HepG2 (cell line): ENCODE results near the gene NRG3. TPM values are rescaled to one million over a fixed set of nuclear protein-coding genes. Genes with fewer than 3 reads are reported as not detected.

ENCODE experiments used
- ATAC-seq: fragments of 200-7000 bp; cut with Tn5 transposase; 3 replicates; pipeline ENCODE4 v1.9.1; 2020; ENCODE audit warnings: mild to moderate bottlenecking, moderate library complexity
- BruUV-seq: library from RNA; stranded (reverse); fragments of 400-500 nt; replicated peaks from 2 replicates; lab custom pipeline; 2021; lab: Mats Ljungman, UMichigan
- CTCF ChIA-PET: fragments of 300-600 bp; formaldehyde crosslinking; extraction: SDS; loops from one replicate; lab custom pipeline; 2021; ENCODE audit warnings: low total read pairs, inconsistent platforms, low intra/inter-chr PET ratio; lab: Yijun Ruan, JAX
- POLR2A ChIA-PET: fragments of 350-600 bp; sonication (Branson Sonifier 250); formaldehyde crosslinking; loops from one replicate; lab custom pipeline; 2020; ENCODE audit warnings: antibody characterized with exemption, inconsistent platforms; lab: Yijun Ruan, JAX
- DNase-seq: peaks from one replicate; pipeline ENCODE4 v3.0.0-alpha.2; 2015; ENCODE audit warnings: low spot score
- FAIRE-seq: peaks from 3 replicates; lab custom pipeline; 2011; peaks lifted over from hg19 to GRCh38; lab: Jason Lieb, UNC
- H2AFZ ChIP-seq: one replicate; pipeline ENCODE4 v1.6.1; 2011; ENCODE audit warnings: low read length, inconsistent platforms
- H3K27ac ChIP-seq: fragments of 300-600 bp; 3 replicates; pipeline ENCODE4 v1.8.0; 2011; ENCODE audit warnings: mixed run types, mild to moderate bottlenecking, mixed read lengths, low read length, inconsistent platforms; ENCODE audit not compliant: insufficient read depth; ENCODE audit errors: extremely low read length
- H3K27me3 ChIP-seq, 2 experiments: fragments of 200-600 bp in 1 of 2; 2 replicates in 1 of 2; 3 replicates in 1 of 2; pipeline versions ENCODE4 v1.6.0 to v1.8.0; 2011; ENCODE audit warnings: low read length in 2 of 2, mild to moderate bottlenecking in 2 of 2, moderate library complexity in 2 of 2, inconsistent platforms in 1 of 2; ENCODE audit not compliant: insufficient read depth in 2 of 2, control insufficient read depth in 1 of 2
- H3K36me3 ChIP-seq, 2 experiments: fragments of 200-600 bp in 1 of 2; replicated peaks in 1 of 2; 2 replicates in 1 of 2; 3 replicates in 1 of 2; pipeline versions ENCODE4 v1.5.1 to v1.8.0; 2011; ENCODE audit warnings: low read length in 2 of 2, inconsistent platforms in 1 of 2; ENCODE audit not compliant: insufficient read depth in 2 of 2, control insufficient read depth in 1 of 2
- H3K4me1 ChIP-seq: 2 replicates; pipeline ENCODE4 v1.5.1; 2012; ENCODE audit warnings: low read length, inconsistent platforms; ENCODE audit not compliant: insufficient read depth
- H3K4me2 ChIP-seq: 2 replicates; pipeline ENCODE4 v1.6.0; 2011; ENCODE audit warnings: low read depth, low read length, inconsistent platforms
- H3K4me3 ChIP-seq, 3 experiments: fragments of 200-600 bp in 1 of 3; sonication (generic), shearing (Covaris generic) in 1 of 3; replicated peaks in 1 of 3; 2 replicates each; pipeline ENCODE4 v1.5.1; 2011 to 2016; ENCODE audit warnings: low read length in 3 of 3, inconsistent platforms in 2 of 3, low read depth in 2 of 3, mild to moderate bottlenecking in 2 of 3, control low read depth in 1 of 3, mixed read lengths in 1 of 3; ENCODE audit not compliant: insufficient read depth in 1 of 3
- H3K79me2 ChIP-seq: one replicate; pipeline ENCODE4 v1.6.1; 2011; ENCODE audit warnings: low read length, inconsistent platforms; ENCODE audit not compliant: insufficient read depth
- H3K9ac ChIP-seq: 2 replicates; pipeline ENCODE4 v1.6.0; 2011; ENCODE audit warnings: mild to moderate bottlenecking, low read depth, low read length, inconsistent platforms; ENCODE audit not compliant: insufficient read depth
- H3K9me3 ChIP-seq: 2 replicates; pipeline ENCODE4 v1.5.1; 2012; ENCODE audit warnings: mild to moderate bottlenecking, low read length
- H4K20me1 ChIP-seq: 2 replicates; pipeline ENCODE4 v1.6.0; 2011; ENCODE audit warnings: inconsistent platforms, mild to moderate bottlenecking, low read length, moderate library complexity; ENCODE audit not compliant: insufficient read depth
- HNF4A ChIP-seq: sonication (generic); formaldehyde crosslinking; IDR thresholded peaks from 2 replicates; pipeline ENCODE4 v1.4.0; 2020; ENCODE audit warnings: missing genetic modification reagents
- NR2F6 ChIP-seq, 2 experiments: IDR thresholded peaks; 2 replicates each; pipeline ENCODE4 v1.6.1; 2016; ENCODE audit warnings: antibody characterized with exemption in 1 of 2, mild to moderate bottlenecking in 1 of 2
- REL ChIP-seq: sonication (generic); formaldehyde crosslinking; conservative IDR thresholded peaks from 2 replicates; pipeline ENCODE4 v1.8.0; 2022; ENCODE audit warnings: mild to moderate bottlenecking, missing genetic modification reagents, moderate library complexity
- SMC3 ChIP-seq: IDR thresholded peaks from 2 replicates; pipeline ENCODE4 v1.6.1; 2011; ENCODE audit warnings: low read length, improper control_type of control experiment
- ZNF546 ChIP-seq: sonication (generic); formaldehyde crosslinking; conservative IDR thresholded peaks from 2 replicates; pipeline ENCODE4 v1.8.1; 2023; ENCODE audit warnings: mild to moderate bottlenecking, missing genetic modification reagents
- ZSCAN20 ChIP-seq: sonication (generic); formaldehyde crosslinking; IDR thresholded peaks from 2 replicates; pipeline ENCODE4 v1.4.0; 2020; ENCODE audit warnings: missing genetic modification reagents, mild to moderate bottlenecking, borderline replicate concordance
- WGBS: methylation state at CpG from one replicate; pipeline ENCODE4 v1.1.6; 2017; ENCODE audit warnings: low lambda C conversion rate; 5-methylcytosine and 5-hydroxymethylcytosine counted together
- in situ Hi-C: cut with HindIII; loops from 2 replicates; pipeline ENCODE4 v1.10.0; 2017; ENCODE audit warnings: low pct_unique_long_range_greater_than_20kb; ENCODE audit not compliant: extremely low pct_ligation_motif_present
- intact Hi-C: fragments of 100-400 bp; cut with micrococcal nuclease; formaldehyde crosslinking; loops from one replicate; pipeline ENCODE4 v1.10.0; 2022; ENCODE audit not compliant: unreplicated experiment
- polyA plus RNA-seq, 8 experiments: library from polyadenylated mRNA; depleted of rRNA in 3 of 8; stranded (reverse) in 7 of 8; unstranded in 1 of 8; fragments of >200 nt; fragmentation: Illumina TruSeq in 4 of 8; extraction: Trizol in 4 of 8; gene quantifications; 2 replicates each; pipeline versions ENCODE4 v1.2.1 to v1.2.3, GENCODE V29; 2011 to 2016; ENCODE audit warnings: low read depth in 4 of 8, missing spikeins in 1 of 8, mixed read lengths in 1 of 8; ENCODE audit not compliant: insufficient read depth in 1 of 8
- total RNA-seq, 5 experiments: library from RNA; depleted of rRNA; stranded (reverse); fragments of >200 nt; fragmentation: Illumina TruSeq; extraction: Trizol; gene quantifications; 2 replicates each; pipeline ENCODE4 v1.2.3, GENCODE V29; 2016; ENCODE audit warnings: low read depth in 1 of 5
- TF ChIP-seq, protein P1 (sequence below): sonication (generic); formaldehyde crosslinking; IDR thresholded peaks from 2 replicates; pipeline ENCODE4 v1.4.0; 2020; ENCODE audit warnings: missing genetic modification reagents, borderline replicate concordance
- TF ChIP-seq, protein P2 (sequence below): sonication (generic); formaldehyde crosslinking; IDR thresholded peaks from 2 replicates; pipeline ENCODE4 v1.8.0; 2022; ENCODE audit warnings: missing genetic modification reagents, low read depth, mild to moderate bottlenecking, borderline replicate concordance

The NRG3 gene
- total and polyA plus RNA-seq, 2 of the 13 experiments (the other 11 are each of a cell fraction or from before 2014, with no cell fraction given), result not detected

DNA sequence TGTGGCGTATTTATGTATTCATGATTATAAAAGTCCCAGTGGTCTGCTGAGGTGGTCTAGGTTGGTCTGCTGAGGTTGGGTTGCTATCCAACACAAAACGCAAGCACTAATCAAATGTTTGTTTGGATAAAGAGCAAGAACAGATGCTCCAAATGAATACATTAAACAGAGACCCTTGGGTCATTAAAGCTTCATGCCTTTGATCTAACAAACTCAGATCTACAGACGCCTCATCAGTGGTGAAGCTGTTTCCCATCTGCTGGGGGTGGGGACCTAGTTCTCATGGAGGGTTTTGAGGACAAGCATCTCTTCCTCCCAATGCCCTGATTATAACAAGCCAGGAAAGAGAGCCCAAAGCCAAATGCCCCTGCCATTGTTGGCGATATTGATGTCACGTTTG, 786.7 kb downstream of the NRG3 start:
- DNase-seq, result no peak
- Histone ChIP-seq H3K27me3 (no peaks in the 10 kb centered on the region), H3K79me2 (no peaks in the 10 kb centered on the region), H3K4me3 (no peak overlapping the region), H3K4me2 (no peak overlapping the region)
- BruUV-seq, result no TSS peak
- WGBS, result 26% methylated on average over 5 of the region's 5 CpGs
- no peak for TF ChIP-seq ZSCAN20 (CRISPR knock-in tag)
- TF ChIP-seq HNF4A (CRISPR knock-in tag), result no peak
- TF ChIP-seq ZNF546 (CRISPR knock-in tag), result no peak
- TF ChIP-seq NR2F6 (IDR thresholded peaks at IDR 0.05), result no peak
- no peak for TF ChIP-seq NR2F6 (CRISPR knock-in tag; IDR thresholded peaks at IDR 0.05)
- no peak for TF ChIP-seq REL (CRISPR knock-in tag)
- TF ChIP-seq, protein P1, sequence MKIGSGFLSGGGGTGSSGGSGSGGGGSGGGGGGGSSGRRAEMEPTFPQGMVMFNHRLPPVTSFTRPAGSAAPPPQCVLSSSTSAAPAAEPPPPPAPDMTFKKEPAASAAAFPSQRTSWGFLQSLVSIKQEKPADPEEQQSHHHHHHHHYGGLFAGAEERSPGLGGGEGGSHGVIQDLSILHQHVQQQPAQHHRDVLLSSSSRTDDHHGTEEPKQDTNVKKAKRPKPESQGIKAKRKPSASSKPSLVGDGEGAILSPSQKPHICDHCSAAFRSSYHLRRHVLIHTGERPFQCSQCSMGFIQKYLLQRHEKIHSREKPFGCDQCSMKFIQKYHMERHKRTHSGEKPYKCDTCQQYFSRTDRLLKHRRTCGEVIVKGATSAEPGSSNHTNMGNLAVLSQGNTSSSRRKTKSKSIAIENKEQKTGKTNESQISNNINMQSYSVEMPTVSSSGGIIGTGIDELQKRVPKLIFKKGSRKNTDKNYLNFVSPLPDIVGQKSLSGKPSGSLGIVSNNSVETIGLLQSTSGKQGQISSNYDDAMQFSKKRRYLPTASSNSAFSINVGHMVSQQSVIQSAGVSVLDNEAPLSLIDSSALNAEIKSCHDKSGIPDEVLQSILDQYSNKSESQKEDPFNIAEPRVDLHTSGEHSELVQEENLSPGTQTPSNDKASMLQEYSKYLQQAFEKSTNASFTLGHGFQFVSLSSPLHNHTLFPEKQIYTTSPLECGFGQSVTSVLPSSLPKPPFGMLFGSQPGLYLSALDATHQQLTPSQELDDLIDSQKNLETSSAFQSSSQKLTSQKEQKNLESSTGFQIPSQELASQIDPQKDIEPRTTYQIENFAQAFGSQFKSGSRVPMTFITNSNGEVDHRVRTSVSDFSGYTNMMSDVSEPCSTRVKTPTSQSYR, result no peak
- TF ChIP-seq, protein P2, sequence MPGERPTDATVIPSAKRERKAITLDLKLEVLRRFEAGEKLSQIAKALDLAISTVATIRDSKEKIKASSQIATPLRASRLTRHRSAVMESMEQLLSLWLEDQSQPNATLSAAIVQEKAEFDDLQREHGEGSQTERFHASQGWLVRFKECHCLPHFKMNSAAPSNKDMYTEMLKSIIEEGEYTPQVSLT, result no peak
- TF ChIP-seq SMC3, result no peak
- TF ChIP-seq, all 625 proteins: peak for 0
- H4K20me1 ChIP-seq, result no peaks in the 10 kb centered on the region
- H3K27ac ChIP-seq, result no peak overlapping the region
- ATAC-seq (no peak), FAIRE-seq (no peak)
- H3K4me1 ChIP-seq, result no peaks in the 10 kb centered on the region
- no peaks in the 10 kb centered on the region for H3K36me3 ChIP-seq
- ChIA-PET POLR2A (no interaction called here), CTCF (no interaction called here)
- intact Hi-C loops, result no loop called here
- no peak overlapping the region for H2AFZ ChIP-seq
- in situ Hi-C loops, result no loop called here
- peaks cover 84% of the 10 kb centered on the region for H3K9me3 ChIP-seq
- no peak overlapping the region for H3K9ac ChIP-seq
